ENCODE measurements around the gene EDC3.

EDC3 gene

DNA sequence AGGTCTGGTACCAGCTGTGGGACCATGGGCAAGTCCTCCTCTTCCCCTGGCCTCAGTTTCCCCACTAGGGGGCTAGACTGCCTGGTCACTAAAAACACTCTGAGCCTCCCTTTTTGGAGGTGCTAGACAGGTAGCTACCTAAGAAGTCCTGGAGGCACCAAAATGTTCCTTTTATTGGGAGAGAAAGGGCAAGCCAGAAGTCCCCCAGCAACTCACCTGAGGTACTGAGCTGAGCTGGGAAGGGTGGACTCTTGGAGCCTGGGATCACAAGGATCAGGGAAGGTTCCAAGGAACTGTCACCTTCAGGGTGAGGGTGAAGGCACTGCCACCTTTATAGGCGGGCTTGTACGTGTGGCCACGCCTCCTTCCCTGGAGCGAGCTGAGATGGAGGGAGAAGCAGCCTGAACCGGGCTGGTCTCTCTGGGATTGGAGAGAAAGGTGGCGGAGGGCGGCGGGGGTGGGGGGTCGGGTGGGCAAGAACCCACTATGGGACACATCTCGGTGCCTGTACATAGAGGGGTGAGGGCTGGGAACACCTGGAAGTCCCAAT is 29.5 kb upstream of the EDC3 start, which contains the start of gene CYP1A1:
Gene CYP1A1 (minus strand): TSS at position 304 of the 550 bp plus-strand sequence. CDS start 2,431 bp downstream, outside the sequence.
- Histone ChIP-seq H3K4me1 (ENCODE audit: control insufficient read depth, insufficient read depth, low read length) (peaks cover 5% of the 10 kb centered on the region), H3K27ac (ENCODE audit: low read depth, low read length) (no peak within 1 kb of the TSS), H3K9ac (ENCODE audit: low read length) (no peak within 1 kb of the TSS), H3K4me3 (ENCODE audit: low read length) (peak within 1 kb of the TSS; percentile 49), H3K27me3 (ENCODE audit: control insufficient read depth, insufficient read depth, low read length) (peaks cover 7% of the 10 kb centered on the region), H3K36me3 (ENCODE audit: control insufficient read depth, insufficient read depth, low read length) (no peaks in the 10 kb centered on the region)

DNA sequence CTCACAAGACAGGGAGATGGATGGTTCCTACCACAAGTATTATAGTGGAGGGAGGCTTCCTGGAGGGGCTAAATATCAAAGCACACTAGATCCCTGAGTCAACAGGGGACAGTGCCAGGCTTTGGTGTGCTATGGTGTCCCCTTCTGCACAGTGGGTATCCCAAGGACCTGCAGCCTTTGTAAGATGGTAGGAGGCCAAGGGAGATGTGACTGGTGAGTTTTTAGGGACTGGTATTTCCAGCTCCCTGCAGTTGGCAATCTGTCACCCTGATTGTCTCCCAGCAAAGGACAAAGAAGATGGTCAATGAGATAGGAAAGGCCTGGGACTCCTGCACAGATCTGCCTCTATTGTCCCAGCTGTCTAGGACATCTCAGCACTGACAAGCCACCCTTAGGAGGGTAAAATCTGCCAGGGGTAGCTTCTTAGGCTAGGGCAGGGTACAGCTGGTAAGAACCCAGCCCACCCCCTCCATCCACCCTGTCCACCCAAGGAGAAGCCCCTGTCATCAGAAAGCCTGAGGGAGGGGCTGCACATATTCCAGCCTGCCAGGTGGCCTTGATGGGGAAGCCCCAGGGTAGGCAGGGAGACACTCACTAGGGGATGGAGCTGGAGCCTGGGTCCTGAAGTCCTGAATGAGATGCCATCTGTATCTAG is 28.9 kb upstream of the EDC3 start:
- Histone ChIP-seq H3K4me1 (ENCODE audit: control insufficient read depth, insufficient read depth, low read length) (peaks cover 5% of the 10 kb centered on the region), H3K27me3 (ENCODE audit: control insufficient read depth, insufficient read depth, low read length) (peaks cover 7% of the 10 kb centered on the region), H3K4me3 (ENCODE audit: low read length) (no peak overlapping the region), H3K9ac (ENCODE audit: low read length) (no peak overlapping the region), H3K27ac (ENCODE audit: low read depth, low read length) (no peak overlapping the region), H3K36me3 (ENCODE audit: control insufficient read depth, insufficient read depth, low read length) (no peaks in the 10 kb centered on the region)

DNA sequence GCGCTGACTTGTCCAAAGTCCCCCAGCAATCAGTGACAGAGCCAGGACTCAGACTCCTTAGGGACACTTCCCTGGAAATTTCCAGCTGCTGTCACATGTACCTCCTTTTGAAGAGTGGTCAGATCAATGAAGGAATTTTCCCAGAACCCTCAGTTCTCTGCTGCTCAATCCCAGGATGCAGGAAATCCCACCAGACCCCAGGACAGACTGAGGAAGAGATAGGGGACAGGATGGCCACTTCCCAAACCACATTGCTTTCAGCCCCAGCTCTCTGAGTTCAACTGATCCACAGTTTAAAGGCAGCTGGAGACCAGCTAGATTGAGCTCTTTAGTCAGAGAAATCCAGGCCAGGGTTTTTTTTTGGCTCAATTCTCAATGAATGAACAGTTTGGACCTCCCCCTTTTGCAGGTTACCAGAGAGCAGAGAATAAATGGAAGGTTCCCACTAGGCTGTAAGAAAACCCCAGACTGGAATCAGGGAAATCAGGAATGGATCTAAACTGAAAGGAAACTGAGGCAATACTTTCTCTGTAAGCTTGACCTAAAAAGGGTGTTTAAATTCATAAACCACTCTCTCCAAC is 28.0 kb upstream of the EDC3 start:
- Histone ChIP-seq H3K27me3 (ENCODE audit: control insufficient read depth, insufficient read depth, low read length) (peaks cover 7% of the 10 kb centered on the region), H3K9ac (ENCODE audit: low read length) (no peak overlapping the region), H3K4me3 (ENCODE audit: low read length) (no peak overlapping the region), H3K27ac (ENCODE audit: low read depth, low read length) (no peak overlapping the region), H3K36me3 (ENCODE audit: control insufficient read depth, insufficient read depth, low read length) (no peaks in the 10 kb centered on the region), H3K4me1 (ENCODE audit: control insufficient read depth, insufficient read depth, low read length) (peaks cover 5% of the 10 kb centered on the region)

DNA sequence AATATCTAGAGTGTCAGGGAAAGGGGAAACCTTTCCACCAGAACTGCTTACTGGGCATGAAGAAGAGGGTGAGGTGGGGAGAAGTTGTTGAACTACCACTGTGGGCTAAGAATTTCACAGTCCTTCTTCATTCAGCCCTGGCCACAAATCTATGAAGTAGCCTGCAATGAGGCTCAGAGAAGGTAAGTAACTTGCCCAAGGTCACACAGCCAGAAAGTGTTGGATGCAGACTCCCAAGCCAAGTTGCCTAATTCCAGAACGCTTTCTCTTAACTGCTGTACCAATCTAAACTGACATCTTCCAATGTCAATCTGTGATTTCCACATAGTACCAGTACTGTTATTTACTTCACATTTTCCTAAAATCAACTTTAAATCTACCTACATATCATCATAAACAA is 27.4 kb upstream of the EDC3 start:
- Histone ChIP-seq H3K4me3 (ENCODE audit: low read length) (no peak overlapping the region), H3K4me1 (ENCODE audit: control insufficient read depth, insufficient read depth, low read length) (peaks cover 5% of the 10 kb centered on the region), H3K36me3 (ENCODE audit: control insufficient read depth, insufficient read depth, low read length) (no peaks in the 10 kb centered on the region), H3K9ac (ENCODE audit: low read length) (no peak overlapping the region), H3K27ac (ENCODE audit: low read depth, low read length) (no peak overlapping the region), H3K27me3 (ENCODE audit: control insufficient read depth, insufficient read depth, low read length) (peaks cover 7% of the 10 kb centered on the region)

DNA sequence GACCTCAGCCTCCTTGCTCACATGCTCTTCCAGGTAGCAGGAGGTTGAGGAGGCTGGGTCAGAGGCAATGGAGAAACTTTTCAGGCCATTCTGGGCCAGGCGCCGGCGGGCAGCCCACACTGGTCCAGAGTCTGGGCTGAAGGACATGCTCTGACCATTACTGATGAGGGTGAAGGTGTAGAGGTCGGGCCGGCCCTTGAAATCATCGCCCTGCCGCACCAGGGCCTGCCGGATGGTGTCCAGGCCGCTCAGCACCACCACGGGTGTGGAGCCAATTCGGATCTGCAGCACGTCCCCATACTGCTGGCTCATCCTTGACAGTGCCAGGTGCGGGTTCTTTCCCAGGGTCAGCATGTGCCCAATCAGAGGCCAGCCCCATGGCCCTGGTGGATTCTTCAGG is 26.8 kb upstream of the EDC3 start:
- H3K4me1 ChIP-seq (ENCODE audit: control insufficient read depth, insufficient read depth, low read length) = peaks cover 5% of the 10 kb centered on the region

DNA sequence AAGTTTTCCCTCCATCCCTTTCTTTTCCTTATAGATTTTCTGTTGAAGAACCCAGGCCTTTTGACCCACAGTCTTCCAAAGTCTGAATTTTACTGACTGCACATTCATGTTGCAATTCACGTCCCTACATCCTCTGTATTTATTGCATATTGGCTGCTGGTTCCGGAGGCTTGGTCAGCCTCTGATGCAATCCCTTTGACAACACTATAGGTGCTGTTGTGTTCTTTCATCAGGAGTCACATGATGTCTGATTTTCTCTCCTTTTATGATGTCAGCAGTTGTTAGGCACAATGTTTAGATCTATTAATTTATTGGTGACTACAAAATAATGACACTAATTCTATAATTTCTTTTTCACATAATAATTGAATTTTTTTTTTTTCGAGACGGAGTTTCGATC is 20.8 kb upstream of the EDC3 start:
- Histone ChIP-seq H3K9ac (ENCODE audit: low read length) (no peak overlapping the region), H3K27me3 (ENCODE audit: control insufficient read depth, insufficient read depth, low read length) (no peaks in the 10 kb centered on the region), H3K4me3 (ENCODE audit: low read length) (no peak overlapping the region), H3K4me1 (ENCODE audit: control insufficient read depth, insufficient read depth, low read length) (no peaks in the 10 kb centered on the region), H3K27ac (ENCODE audit: low read depth, low read length) (no peak overlapping the region), H3K36me3 (ENCODE audit: control insufficient read depth, insufficient read depth, low read length) (no peaks in the 10 kb centered on the region)

More for the DNA sequence above, 26.8 kb upstream of the EDC3 start:
- Histone ChIP-seq H3K27me3 (ENCODE audit: control insufficient read depth, insufficient read depth, low read length) (peaks cover 7% of the 10 kb centered on the region), H3K36me3 (ENCODE audit: control insufficient read depth, insufficient read depth, low read length) (no peaks in the 10 kb centered on the region), H3K4me3 (ENCODE audit: low read length) (no peak overlapping the region), H3K27ac (ENCODE audit: low read depth, low read length) (no peak overlapping the region), H3K9ac (ENCODE audit: low read length) (no peak overlapping the region)

DNA sequence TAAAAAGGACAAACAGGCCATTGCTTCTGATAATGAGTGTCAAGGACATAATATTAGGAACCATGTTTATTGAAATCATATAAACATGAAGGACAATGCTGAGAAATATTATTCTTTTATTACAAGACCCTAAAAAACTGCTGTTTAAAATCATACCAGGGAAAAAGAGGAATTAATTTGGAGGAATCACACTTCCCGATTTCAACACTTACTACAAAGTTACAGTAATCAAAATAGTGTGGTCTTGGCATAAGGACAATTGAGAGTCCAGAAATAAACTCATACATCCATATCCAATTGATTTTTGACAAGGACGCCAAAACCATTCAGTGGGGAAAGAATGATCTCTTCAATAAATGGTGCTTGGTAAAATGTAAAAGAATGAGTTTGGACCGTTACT is 16.5 kb upstream of the EDC3 start:
- Histone ChIP-seq H3K4me3 (ENCODE audit: low read length) (no peak overlapping the region), H3K4me1 (ENCODE audit: control insufficient read depth, insufficient read depth, low read length) (no peaks in the 10 kb centered on the region), H3K27ac (ENCODE audit: low read depth, low read length) (no peak overlapping the region), H3K9ac (ENCODE audit: low read length) (no peak overlapping the region), H3K36me3 (ENCODE audit: control insufficient read depth, insufficient read depth, low read length) (no peaks in the 10 kb centered on the region), H3K27me3 (ENCODE audit: control insufficient read depth, insufficient read depth, low read length) (no peaks in the 10 kb centered on the region)

DNA sequence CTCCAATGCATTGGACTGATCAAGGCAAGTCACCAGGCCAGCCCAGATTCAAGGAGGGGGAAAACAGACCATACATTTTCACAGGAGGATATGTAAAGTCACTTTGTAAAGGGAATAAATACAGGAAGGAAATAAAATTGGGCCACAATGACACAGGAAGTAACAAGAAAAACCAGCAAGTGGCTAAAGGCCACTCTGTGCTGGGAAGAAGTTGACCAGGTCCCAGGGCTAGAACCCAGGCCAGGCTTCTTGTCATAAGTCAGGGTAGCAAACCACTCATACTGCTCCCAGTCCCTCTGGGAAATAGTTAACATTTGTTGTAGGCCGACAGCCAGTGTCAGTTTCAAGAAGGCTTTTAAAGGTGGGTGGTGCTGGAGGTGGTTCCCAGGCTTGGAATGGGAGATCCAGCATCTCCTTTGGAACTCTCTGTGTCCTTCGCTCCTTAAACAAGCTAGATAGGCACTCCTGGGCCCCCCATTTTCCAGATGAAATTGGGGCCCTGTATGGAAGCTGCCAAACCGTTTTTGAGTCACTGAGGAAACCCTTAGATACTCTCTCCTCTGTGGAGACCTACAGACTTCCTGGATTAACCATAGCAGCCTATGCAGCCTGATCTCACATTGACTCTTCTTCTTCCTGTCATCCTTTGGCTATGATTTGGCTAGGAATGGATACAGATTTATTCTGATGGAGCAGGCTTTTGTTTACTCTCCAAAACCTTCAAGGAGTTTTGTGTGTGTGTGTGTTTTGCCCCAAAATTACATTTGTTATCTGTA is 14.7 kb upstream of the EDC3 start:
- Histone ChIP-seq H3K27me3 (ENCODE audit: control insufficient read depth, insufficient read depth, low read length) (no peaks in the 10 kb centered on the region), H3K4me1 (ENCODE audit: control insufficient read depth, insufficient read depth, low read length) (no peaks in the 10 kb centered on the region), H3K36me3 (ENCODE audit: control insufficient read depth, insufficient read depth, low read length) (no peaks in the 10 kb centered on the region), H3K4me3 (ENCODE audit: low read length) (no peak overlapping the region), H3K9ac (ENCODE audit: low read length) (no peak overlapping the region), H3K27ac (ENCODE audit: low read depth, low read length) (no peak overlapping the region)

DNA sequence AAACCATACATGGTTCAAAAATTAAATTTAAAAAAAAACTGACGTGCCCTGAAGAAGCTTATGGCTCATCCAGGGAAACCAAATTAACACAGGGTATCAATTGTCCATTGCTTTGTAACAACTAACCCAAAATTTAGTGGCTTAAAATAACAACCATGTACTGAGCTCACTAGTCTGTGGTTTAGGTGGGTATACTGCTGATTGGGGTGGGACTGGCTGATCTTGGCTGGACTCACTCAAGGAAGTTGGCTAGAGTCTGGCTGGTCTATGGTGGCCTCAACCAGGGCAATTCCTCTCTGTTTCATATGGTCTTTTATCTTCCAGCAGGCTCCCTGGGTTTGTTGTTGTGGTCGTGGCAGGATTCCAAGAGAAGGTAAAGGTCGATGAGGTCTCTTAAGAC is 14.1 kb upstream of the EDC3 start:
- Histone ChIP-seq H3K4me3 (ENCODE audit: low read length) (no peak overlapping the region), H3K9ac (ENCODE audit: low read length) (no peak overlapping the region), H3K36me3 (ENCODE audit: control insufficient read depth, insufficient read depth, low read length) (no peaks in the 10 kb centered on the region), H3K27ac (ENCODE audit: low read depth, low read length) (no peak overlapping the region), H3K27me3 (ENCODE audit: control insufficient read depth, insufficient read depth, low read length) (no peaks in the 10 kb centered on the region), H3K4me1 (ENCODE audit: control insufficient read depth, insufficient read depth, low read length) (no peaks in the 10 kb centered on the region)

DNA sequence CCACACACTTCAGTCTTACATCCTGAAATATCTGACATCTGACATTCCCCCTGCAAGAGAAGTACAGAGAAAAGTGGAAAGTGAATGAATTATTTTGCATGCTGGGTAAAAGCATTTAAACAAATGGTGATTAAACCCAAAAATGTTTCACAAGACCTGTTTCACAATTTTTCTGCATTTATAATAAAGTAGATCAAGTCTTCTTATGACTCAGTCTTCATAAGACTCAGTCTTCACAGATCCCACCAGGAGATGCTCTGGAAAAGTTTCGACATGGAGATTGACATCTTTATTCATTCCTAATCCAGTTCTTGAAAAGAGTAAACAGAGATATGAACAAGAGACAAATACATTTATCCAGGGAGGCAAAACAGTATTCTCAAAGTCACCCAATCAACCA is 13.2 kb upstream of the EDC3 start:
- Histone ChIP-seq H3K4me3 (ENCODE audit: low read length) (no peak overlapping the region), H3K27ac (ENCODE audit: low read depth, low read length) (no peak overlapping the region), H3K9ac (ENCODE audit: low read length) (no peak overlapping the region), H3K27me3 (ENCODE audit: control insufficient read depth, insufficient read depth, low read length) (no peaks in the 10 kb centered on the region), H3K4me1 (ENCODE audit: control insufficient read depth, insufficient read depth, low read length) (no peaks in the 10 kb centered on the region), H3K36me3 (ENCODE audit: control insufficient read depth, insufficient read depth, low read length) (no peaks in the 10 kb centered on the region)

DNA sequence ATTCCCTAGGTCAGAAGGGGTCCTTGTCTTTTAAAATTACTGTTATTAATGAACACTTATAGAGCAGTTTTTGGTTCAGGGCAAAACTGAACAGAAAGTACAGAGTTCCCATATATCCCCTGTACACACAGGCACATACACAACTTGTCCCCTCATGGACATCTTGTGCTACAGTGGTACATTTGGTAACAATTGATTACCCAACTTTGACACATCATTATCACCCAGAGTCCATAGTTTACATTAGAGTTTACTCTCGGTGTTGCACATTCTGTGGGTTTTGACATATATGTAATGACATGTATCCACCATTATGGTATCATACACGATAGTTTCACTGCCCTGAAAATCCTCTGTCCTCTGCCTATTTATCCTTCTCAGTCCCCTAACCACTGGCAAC is 984 bp upstream of the EDC3 start:
- Histone ChIP-seq H3K4me3 (ENCODE audit: low read length) (peak overlapping the region; percentile 74), H3K27ac (ENCODE audit: low read depth, low read length) (no peak overlapping the region), H3K36me3 (ENCODE audit: control insufficient read depth, insufficient read depth, low read length) (no peaks in the 10 kb centered on the region), H3K4me1 (ENCODE audit: control insufficient read depth, insufficient read depth, low read length) (peaks cover 6% of the 10 kb centered on the region), H3K9ac (ENCODE audit: low read length) (no peak overlapping the region), H3K27me3 (ENCODE audit: control insufficient read depth, insufficient read depth, low read length) (no peaks in the 10 kb centered on the region)

DNA sequence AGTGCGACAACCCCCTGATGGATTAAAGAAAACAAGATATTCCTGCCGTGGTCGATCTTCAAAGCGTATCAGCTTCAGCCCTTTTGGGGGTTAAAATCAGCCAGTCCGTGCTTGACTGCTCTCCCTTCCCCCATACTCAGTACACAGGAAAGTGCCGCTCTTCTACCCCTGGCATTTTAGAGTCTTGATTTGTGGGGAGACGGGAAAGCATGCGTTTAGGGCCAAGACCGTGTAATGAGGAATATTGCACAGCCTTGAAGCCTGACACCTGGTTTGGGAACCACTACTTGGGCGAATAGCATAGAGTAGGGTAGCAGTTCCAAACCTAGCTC is 540 bp upstream of the EDC3 start:
- Histone ChIP-seq H3K36me3 (ENCODE audit: control insufficient read depth, insufficient read depth, low read length) (no peaks in the 10 kb centered on the region), H3K27ac (ENCODE audit: low read depth, low read length) (peak overlapping the region; percentile 69), H3K4me3 (ENCODE audit: low read length) (peak overlapping the region; percentile 74), H3K4me1 (ENCODE audit: control insufficient read depth, insufficient read depth, low read length) (peaks cover 6% of the 10 kb centered on the region), H3K27me3 (ENCODE audit: control insufficient read depth, insufficient read depth, low read length) (no peaks in the 10 kb centered on the region), H3K9ac (ENCODE audit: low read length) (peak overlapping the region; percentile 28)

All from rectal smooth muscle tissue (tissue), 1 donor.